Measurements from ENCODE around the gene CAB39L.

The CAB39L gene

GRCh38 chr13:49374585-49375290, 69.1 kb downstream of the CAB39L start:
- CTCF ChIA-PET, result interaction anchor here (1.2 to 2.1 kb wide), 2 partner anchors 10 to 37 kb away, joined by 3 to 9 read pairs; no protein-coding TSS in a partner anchor
- peak; percentile 12 for DNase-seq (ENCODE audit: extremely low spot score)
- no peak for TF ChIP-seq CTCF (IDR thresholded peaks at IDR 0.05; ENCODE audit: control extremely low read depth, extremely low read depth, low read depth, missing control alignments)
- POLR2A ChIA-PET, result no interaction called here

- CTCF ChIA-PET, result interaction anchor here (0.9 kb wide), 1 partner anchor 20 kb away, joined by 3 read pairs; no protein-coding TSS in a partner anchor
- POLR2A ChIA-PET, result no interaction called here
- no peak for TF ChIP-seq CTCF (IDR thresholded peaks at IDR 0.05; ENCODE audit: control extremely low read depth, extremely low read depth, low read depth, missing control alignments)
- DNase-seq (ENCODE audit: extremely low spot score), result no peak
These were observed 70.1 kb downstream of the CAB39L start for GRCh38 chr13:49373716-49374115.

GRCh38 chr13:49371943-49372613, 71.8 kb downstream of the CAB39L start:
- CTCF ChIA-PET, result no interaction called here
- POLR2A ChIA-PET, result no interaction called here
- no peak for TF ChIP-seq CTCF (IDR thresholded peaks at IDR 0.05; ENCODE audit: control extremely low read depth, extremely low read depth, low read depth, missing control alignments)
- DNase-seq (ENCODE audit: extremely low spot score), result no peak

GRCh38 chr13:49370371-49370770, 73.5 kb downstream of the CAB39L start:
- POLR2A ChIA-PET, result no interaction called here
- TF ChIP-seq CTCF (IDR thresholded peaks at IDR 0.05; ENCODE audit: control extremely low read depth, extremely low read depth, low read depth, missing control alignments), result no peak
- DNase-seq (ENCODE audit: extremely low spot score), result no peak
- CTCF ChIA-PET, result interaction anchor here (1.8 kb wide), 1 partner anchor 23 kb away, joined by 3 read pairs; no protein-coding TSS in a partner anchor

GRCh38 chr13:49369866-49370265, 74.0 kb downstream of the CAB39L start:
- DNase-seq (ENCODE audit: extremely low spot score), result no peak
- POLR2A ChIA-PET, result no interaction called here
- CTCF ChIA-PET, result interaction anchor here (1.8 kb wide), 1 partner anchor 23 kb away, joined by 3 read pairs; no protein-coding TSS in a partner anchor
- TF ChIP-seq CTCF (IDR thresholded peaks at IDR 0.05; ENCODE audit: control extremely low read depth, extremely low read depth, low read depth, missing control alignments), result no peak

GRCh38 chr13:49368688-49369087, 75.2 kb downstream of the CAB39L start:
- POLR2A ChIA-PET, result no interaction called here
- TF ChIP-seq CTCF (IDR thresholded peaks at IDR 0.05; ENCODE audit: control extremely low read depth, extremely low read depth, low read depth, missing control alignments), result no peak
- no peak for DNase-seq (ENCODE audit: extremely low spot score)
- CTCF ChIA-PET, result no interaction called here
